Suppressor macrophage (primary cell): Measurements from ENCODE around the gene ZNF827.

Source experiments
- DNase-seq, 4 experiments: peaks; one replicate each; pipeline ENCODE4 v3.0.0-alpha.2; 2020 to 2022

ZNF827 gene

DNA sequence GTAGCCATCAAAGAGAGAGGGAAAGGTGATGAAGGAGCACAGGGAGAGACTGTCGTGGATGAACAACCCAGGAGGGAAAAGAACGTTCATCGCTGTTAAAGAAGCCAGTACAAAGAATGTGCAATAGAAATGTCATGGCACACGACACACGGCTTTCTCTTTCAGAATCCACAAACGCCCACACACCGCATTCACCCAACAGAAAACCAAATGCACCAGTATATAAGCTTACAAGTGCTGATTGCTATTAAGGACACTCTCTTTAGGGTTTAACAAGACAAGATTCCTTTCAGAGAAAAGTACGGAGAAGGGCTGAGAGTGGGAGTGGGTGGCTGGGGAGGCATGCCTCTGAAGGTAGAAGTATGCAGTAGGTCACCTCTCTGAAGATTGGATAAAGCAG lies 178.4 kb downstream of the ZNF827 start:
- no peak for DNase-seq

DNA sequence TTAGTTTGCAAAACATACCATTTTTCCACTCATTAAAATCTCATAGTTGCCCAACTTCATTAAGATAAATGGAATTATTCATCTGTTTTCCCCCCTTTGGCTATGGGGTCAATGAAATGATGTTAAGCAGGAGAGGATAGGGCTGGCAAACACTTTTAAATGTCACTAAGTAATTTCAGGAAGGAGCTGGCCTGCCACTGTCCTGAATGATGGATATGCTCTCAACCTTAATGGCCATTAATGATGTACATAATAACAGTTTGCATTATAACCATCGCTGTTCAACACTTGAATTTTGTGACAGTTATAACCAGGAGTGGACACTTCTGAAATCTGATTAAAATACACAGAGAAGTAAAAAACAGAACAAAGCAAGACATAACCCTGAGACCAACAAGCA lies 181.4 kb downstream of the ZNF827 start:
- DNase-seq: no peak

DNA sequence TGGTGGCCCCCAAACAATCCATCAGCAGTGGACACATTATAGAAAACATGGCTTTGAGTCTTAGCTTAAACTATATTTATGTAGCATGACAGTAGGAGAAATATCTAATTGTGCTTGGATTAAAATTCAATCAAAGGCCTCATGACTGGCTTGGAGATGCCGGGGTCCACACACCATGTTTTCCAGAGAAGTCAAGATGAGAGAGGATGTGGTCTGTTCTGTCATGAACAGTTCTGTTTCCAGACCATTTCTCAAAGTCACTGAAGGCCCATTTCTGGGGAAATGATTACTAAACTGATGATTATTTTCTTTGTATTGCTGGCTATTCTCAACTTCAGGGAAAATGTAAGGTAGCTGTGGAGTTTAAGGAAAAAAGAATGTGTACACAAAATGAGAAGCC lies 182.4 kb downstream of the ZNF827 start:
- DNase-seq: no peak

DNA sequence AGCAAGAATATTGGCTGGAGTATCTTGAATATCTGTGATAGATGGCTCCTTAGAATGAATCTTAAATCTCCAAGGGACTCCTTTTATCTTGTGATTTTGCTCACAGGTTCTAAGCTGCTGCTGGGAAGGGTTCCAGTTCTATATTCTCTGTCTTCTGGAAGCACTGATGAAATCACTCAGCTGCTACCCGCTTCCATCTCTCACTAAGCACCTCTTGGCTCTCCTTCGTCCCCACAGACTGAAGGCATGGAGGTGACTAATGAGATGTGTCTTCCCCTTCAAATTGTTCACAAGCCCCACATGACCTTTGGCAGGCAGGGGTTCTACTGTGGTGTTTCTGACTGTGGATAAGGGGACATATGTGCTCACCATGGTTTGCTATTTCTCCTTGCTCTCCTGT lies 182.8 kb downstream of the ZNF827 start:
- DNase-seq: no peak

DNA sequence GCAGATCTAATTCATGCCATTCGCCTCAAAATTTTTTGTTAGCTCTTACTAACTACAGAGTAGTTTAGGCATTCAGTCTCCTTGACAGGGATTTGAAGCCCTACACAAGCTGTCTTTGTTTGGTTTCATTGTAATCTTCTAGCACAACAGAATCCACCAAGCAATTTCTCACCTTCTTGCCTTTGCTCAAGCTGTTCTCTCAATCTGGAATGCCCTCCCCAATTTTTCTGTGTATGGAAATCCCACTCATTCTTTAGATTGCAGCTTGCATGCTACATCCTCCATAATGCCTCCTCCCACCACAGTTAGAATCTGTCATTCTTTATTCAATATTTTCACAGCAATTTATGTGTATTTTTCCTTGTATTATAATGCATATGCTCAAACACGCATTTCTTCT lies 195.0 kb downstream of the ZNF827 start:
- no peak for DNase-seq

DNA sequence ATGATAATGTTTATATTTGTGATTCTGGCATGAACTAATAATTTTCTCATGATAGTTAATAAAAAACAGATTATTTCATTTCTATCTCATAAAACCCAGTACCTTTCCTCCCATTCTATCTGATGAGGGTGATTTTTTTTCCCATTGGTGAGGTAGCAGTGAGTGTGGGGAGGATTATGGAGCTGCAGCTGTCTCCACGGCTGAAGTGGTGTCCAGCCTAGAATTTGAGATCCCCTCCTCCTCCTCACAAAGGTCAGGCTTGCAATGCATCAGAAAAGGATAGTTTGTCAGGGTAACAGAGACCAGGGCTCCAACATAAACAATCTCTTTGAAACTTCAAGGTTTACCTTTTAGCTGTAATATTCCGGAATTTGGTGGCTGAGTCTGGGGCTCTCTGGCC lies 197.8 kb downstream of the ZNF827 start:
- no peak for DNase-seq

DNA sequence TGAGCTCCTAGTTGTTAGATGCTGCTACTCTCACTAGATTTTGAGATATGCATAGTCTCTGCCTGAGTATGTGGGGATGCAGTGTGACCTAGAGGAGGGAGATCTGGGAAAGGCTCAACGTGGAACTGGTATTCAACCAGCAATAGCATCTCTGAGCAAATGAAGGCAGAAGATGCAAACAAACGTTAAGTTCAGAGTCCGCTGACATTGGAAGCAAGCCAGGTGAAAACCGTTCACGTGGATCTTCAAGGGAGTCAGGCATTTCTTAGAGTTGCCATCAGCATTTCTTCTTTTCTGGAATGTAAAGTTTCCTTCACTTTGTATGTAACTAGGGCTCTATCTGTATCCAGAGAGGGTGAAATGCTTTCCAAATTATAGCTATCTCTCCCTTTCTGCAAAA lies 198.8 kb downstream of the ZNF827 start:
- DNase-seq: no peak

DNA sequence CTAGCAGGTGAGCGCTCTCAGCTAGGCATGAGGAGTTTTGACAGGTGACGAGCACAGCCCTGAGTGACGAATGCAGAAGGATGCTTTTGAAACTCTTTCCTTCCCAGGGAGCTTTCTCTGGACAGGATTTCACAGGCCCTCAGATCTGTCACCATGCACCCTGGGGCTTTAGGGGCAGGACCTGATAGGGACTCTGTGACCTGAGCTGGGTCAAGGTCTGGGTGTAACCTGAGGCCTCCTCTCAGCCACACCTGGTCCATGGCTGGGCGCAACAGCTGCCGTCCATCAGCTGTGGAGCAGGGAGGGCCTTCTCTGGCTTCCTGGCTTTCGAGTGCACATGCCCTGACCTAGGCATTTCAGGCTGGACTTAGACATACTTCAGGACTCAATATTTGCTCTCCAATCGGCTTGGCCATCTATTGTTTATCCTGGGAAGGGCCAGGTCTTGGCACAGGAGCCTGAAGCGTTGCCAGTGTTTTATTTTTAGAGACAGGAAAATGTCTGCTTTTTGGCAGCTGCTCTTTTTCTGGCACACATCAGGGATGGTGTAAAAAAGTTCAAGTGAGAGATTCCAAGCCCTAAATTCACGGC lies 202.3 kb downstream of the ZNF827 start:
- no peak for DNase-seq

DNA sequence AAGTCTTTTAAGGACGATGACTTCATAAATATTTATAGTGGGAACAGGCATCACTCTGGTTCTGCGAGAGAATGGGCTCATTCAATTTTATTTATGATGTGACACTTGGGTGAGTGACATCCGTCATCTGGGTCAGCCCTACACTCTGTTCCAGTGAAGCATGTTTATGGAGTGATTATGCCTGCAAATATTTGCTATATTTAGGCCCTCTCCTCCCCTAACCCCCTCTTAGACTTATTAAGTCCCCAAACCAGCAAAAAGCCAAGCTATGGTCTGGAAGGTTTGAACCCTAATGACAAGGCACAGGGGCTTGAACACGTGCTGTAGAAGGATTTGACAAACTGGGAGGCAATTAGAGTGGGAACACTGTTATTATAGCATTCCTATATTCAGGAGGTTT lies 202.8 kb downstream of the ZNF827 start:
- DNase-seq: no peak

DNA sequence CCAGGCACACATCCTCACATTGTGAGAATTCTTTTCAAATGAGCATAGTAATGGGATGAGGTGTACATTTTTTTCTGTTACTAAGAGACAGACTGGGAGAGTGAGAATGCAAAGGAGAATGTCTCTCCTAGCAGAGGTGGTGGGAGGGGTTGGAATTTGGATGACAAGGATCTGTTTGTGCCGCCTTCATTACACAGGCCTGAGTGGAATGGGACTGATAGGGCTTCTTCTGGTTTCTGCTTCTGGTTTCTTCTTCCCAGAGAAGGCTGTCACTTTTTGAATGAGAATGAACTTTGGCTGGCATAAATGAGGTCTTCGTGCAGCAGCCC lies 203.3 kb downstream of the ZNF827 start:
- DNase-seq: no peak

DNA sequence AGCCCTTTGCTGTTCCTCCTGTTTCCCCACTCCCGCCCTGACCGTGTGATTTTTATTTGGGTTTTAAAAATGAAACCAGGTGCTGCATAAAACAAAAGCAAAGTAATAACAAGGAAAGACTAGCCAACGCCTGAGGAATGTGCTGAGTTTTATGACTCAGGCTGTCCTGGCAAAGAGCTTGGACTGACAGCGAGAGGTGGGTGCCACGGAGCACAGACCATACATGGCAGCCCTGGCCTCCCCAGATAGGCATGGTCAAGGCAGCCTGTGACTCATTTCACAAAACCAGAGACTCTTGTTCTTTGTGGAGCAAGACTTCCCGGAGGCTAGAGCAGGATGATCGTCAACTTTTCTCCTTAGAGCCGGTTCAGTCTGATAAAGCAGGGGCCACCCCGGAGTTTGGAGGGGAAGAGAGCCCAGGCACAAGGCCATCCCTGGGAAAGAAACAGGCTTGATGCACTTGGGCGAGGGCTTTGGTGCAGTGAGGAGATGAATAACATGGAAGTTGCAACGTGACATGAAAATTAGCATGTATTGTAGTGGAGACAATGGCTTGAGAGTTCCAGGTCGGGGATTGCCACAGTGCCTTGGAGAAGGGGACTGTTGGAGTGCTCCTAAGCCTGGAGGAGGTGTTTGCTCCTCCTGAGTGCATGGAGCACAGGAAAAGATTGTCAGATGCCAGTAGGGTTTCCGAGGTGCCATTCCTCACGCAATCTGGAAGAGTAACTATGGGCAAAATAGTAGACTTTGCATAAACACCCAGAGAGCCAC lies 203.9 kb downstream of the ZNF827 start:
- DNase-seq: no peak

DNA sequence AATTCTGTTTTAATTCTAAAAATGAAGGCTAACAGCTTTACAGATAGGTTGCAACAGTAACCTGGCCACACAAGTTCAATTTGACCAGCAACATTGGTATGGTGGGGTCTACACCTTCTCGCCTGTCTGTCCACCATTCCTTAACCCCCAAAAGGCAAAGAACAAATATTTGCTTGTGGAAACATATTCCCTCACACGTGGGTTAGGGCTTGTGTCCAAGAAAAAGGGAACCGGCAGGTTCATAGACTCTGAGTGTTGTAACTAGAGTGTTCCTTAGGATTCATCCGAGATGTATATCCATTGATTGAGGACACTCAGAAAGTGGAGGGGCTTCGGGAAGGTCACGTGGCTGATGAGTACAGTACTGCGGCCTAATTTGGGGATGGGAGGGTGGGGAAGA lies 204.6 kb downstream of the ZNF827 start:
- DNase-seq: peak in 1 of 4 experiments; percentile 6

DNA sequence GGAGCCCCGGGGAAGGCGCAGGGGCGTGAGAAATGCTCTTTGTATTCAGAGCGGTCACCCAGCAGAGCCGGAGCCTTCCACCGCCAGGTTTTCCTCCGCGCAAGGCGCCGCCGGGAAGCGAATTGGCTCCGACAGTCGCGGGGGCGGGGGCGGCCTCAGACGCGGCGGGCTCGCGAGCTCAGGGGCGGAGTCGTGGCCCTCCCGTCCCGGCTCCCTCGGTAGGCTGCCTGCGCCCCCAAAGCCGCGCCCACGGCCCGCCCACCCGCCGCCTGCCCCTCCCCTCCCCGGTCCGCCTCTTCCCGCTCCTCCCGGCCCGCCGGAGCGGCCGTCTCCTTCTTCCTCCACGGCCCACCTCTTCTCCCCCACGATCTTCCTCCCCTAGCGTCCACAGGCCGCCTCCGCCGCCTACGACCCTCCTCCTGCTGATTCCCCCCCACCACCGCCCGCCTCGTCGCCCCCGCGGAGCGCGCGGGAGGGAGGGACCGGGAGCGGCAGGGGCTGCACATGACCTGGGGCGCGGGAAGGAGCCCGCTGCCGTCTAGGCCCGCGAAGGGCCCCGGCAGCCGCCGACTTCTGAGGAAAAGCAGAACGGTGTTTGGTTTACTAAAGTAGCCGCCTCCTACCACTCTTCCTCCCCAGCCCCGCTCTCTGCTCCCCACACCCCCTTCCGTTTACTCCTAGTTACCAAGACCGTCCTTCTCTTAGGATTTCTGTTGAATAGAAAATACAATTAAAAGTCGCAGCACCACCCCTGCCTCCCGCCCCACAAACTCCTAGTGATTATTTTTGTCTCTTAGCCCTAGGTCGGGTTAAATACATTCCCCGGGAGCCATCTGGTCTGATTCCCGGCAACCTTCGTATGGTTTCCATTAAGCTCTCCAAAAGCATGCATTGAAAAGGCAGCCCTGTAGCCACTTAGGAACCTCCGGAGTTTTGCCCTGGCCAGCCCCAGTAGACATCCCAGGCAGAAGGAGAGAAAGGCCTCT lies 205.4 kb downstream of the ZNF827 start:
- peak; percentile 81 to 94 (median 88) for DNase-seq

DNA sequence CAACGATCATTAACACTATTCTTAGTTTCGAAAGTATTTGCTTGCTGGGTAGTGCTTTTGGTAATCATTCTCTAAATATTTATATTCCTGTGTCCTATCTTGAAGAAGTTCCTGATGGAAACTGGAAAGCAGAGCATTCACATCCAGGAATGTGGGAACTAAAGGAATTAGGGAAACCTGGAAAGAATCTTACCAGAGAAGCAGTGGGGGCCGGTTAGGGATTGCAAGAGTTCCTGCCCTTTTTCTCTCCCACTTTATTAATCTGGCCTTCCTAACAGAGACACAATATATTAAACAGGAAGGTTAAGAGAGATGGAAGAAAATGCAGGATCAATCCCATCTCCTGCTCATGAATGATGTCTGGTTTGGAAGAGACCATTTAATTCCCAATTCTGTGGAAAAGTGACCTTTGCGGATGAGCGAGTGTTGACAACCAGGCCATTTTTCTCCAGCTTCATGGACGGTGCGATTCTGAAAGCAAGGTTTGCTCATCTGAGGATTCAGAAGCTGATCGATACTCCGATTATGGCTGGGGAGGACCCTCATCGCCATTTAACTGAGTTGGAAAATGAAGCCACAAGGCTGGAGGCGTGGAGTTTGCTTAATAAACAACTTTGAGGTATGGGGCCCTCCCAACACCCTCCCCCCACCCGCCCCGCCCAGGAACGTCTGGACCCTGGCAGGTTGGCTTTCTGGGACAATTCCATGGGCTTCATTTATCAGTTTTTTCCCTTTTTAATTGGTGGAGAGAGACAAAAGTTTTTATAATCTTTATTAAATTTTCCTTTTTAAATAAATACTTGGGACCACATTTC lies 206.4 kb downstream of the ZNF827 start:
- DNase-seq: no peak

DNA sequence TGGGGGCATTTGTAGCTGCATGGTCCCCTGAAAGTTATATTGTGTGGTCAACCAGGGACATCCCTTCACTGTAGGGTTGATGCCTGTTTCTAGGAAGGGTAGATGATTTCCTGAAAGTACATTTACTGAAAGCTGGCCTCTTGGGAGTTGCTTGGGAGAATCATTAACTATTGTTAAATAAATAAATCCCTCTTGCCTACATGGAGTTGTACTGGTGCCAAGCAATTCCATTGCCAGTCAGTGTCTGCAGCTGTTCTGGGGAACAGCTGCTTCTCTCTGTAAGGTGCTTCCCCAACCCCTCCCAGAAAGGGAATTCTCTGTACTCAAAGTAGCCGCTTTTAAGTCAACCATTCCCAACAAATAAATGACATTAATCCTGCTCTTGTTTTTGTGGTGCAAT lies 207.6 kb downstream of the ZNF827 start:
- no peak for DNase-seq

DNA sequence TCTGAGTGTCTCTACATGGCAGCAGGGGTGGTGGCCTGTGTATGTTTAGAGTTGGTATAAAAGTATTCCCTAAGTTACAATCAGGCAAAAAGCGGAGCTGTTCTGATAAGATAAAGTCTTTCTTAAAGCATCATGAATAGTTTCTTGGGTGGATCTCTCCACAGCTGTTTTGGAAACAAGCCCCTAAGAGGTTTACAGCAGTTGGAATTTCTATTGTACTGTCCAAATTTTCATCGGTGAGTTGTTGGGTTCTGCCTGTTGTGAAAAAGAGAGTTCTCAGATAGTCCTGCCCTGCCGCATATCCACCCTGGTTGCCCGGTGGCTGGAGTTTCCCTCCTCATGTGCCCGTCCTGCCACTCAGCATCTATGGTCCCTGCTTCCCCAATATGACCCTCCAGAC lies 208.6 kb downstream of the ZNF827 start:
- DNase-seq: no peak

DNA sequence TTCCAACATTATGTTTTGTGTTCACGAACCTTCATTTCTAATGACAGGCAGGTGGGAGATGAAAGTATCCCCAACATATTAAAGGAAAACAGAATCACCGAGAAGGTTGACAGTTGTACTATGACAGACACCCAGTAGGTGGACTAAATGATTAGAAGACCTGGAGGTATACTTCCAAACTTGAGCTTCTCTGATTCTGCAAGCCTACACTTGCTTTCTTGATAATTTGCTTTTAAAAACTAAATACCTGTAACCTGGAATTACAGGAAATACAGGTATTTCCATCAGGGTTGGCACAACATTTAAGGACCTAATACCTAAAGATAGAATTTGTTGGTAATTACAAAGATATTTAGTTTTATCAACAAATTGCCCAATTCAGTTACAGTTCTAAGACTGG lies 215.3 kb downstream of the ZNF827 start:
- no peak for DNase-seq

DNA sequence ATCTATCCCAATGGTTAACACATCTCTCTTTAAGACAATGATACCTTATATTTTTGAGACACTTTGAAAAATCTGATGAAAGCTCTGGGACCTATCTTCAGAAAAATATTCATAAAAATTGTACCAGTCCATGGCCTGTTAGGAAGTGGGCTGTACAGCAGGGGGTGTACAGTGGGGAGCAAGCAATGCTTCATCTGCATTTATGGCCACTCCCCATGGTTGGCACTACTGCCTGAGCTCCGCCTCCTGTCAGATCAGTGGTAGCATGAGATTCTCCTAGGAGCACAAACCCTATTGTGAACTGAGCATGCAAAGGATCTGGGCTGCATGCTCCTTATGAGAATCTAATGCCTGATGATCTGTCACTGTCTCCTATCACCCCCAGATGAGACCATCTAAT lies 216.1 kb downstream of the ZNF827 start:
- no peak for DNase-seq

DNA sequence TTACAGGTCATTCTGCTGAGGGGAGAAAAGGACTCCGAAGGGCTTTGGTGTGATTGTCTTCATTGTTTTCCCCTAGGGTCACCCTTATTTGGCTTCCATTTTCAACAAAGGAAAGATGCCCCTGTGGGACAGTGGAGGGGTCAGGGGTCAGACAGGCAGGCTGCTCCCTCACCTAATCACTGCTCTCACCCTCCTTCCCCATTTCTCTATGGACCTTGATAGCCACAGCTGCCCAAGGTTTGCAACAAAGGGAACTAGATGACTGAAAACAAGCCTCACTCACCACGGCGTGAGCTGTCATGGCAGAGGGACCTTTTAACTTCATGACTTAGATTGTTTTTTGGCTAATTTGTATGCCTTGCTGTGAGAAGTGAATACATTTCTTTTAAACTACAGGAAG lies 218.0 kb downstream of the ZNF827 start:
- DNase-seq: no peak

DNA sequence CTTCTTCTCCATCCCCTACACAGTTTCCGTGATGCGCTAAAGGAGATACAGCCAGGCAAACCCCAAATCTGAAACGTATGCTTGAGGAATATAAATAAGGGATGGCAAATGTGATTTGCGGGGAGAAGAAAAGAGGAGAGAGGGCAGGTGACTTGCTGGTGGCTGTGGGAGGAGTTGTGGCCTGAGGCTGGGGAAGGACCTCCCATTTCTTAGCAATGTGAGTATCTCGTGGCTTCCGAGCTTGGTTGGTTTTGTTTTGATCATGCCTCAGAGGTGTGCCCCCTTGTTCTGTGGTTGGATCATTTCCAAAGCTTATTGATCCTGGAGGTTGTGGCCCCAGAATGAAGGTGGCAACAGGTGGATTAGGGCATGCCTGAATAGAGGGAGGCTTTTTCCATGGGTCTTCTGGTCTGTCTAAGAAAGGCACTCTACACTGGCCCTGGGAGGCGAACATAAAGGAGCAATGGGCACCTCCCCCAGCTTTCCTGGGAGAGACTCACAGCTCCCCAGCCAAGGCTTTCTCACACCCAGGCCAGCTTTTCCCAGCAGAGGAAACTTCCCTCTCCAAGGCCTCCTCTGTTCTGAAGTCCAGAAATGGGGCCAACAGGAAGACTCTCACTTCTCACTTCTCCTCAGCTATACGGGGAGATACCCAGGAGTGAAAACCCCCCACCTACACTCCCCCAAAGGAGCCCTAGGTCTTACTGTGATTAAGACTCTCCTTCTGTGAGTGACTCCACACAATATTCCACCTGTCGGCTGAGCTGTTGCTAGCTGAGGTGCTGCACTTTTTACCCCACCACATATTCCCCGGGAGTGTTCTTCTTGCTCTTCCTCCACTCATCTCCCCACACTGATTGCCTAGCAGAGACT lies 218.6 kb downstream of the ZNF827 start:
- DNase-seq: peak in 2 of 4 experiments; percentile 11 to 18

DNA sequence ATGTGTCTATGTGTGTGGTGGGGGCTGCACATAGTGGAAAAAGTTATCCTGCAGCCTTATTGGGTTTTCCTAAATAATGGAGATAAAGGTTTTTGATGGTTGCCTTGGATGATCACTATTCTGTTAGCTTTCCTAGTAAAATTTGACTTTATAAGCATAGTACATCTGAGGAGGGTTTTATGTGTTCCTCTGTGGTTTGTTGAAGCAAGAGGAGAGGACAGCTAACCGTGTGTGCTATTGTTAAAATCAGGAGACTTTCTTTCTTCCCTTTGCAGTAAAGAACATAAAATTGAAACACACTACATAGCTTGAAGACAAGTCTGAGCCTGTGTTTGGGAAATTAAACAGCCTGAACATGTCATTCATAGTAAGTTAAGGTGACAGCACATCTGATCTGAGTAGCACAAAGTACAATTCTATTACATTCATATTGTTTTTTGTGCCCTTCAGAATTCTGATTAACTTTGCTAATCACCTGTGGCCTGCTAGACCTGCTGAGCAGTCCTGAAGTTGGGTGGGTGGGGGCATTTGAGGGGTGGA lies 221.9 kb downstream of the ZNF827 start:
- DNase-seq: no peak
